Effector memory CD4-positive, alpha-beta T cell (primary cell): ENCODE results near the gene CERS6.

ENCODE experiments used
- DNase-seq, 3 donors: peaks; one replicate each; pipeline ENCODE4 v3.0.0-alpha.2; 2020
- H3K27ac ChIP-seq: 2 replicates; pipeline ENCODE4 v1.7.0; 2013; ENCODE audit warnings: mild to moderate bottlenecking, low read length, moderate library complexity; ENCODE audit not compliant: insufficient read depth, poor library complexity, severe bottlenecking
- H3K27me3 ChIP-seq: replicated peaks from 2 replicates; pipeline ENCODE4 v1.7.0; 2013; ENCODE audit warnings: mild to moderate bottlenecking, low read length; ENCODE audit not compliant: insufficient read depth, control insufficient read depth, poor library complexity, severe bottlenecking
- H3K36me3 ChIP-seq: 2 replicates; pipeline ENCODE4 v1.7.0; 2013; ENCODE audit warnings: mild to moderate bottlenecking, low read length, moderate library complexity; ENCODE audit not compliant: control insufficient read depth, insufficient read depth
- H3K4me1 ChIP-seq: 2 replicates; pipeline ENCODE4 v1.7.0; 2013; ENCODE audit warnings: low read length, mild to moderate bottlenecking; ENCODE audit not compliant: control insufficient read depth, insufficient read depth, poor library complexity, severe bottlenecking
- H3K4me3 ChIP-seq: 2 replicates; pipeline ENCODE4 v1.7.0; 2013; ENCODE audit warnings: low read length, low read depth, mild to moderate bottlenecking; ENCODE audit not compliant: insufficient read depth, poor library complexity, severe bottlenecking
- H3K9me3 ChIP-seq: 2 replicates; pipeline ENCODE4 v1.7.0; 2013; ENCODE audit warnings: mild to moderate bottlenecking, low read length, moderate library complexity; ENCODE audit not compliant: control insufficient read depth

CERS6 gene

GRCh38 chr2:168731616-168732015, 275.5 kb downstream of the CERS6 start:
- H3K4me3 ChIP-seq = no peak overlapping the region
- H3K27me3 ChIP-seq = no peaks in the 10 kb centered on the region
- no peak for DNase-seq
- H3K27ac ChIP-seq = no peak overlapping the region
- H3K36me3 ChIP-seq = no peaks in the 10 kb centered on the region
- no peaks in the 10 kb centered on the region for H3K9me3 ChIP-seq
- no peaks in the 10 kb centered on the region for H3K4me1 ChIP-seq

- H3K4me1 ChIP-seq = no peaks in the 10 kb centered on the region
- no peaks in the 10 kb centered on the region for H3K27me3 ChIP-seq
These were observed 276.0 kb downstream of the CERS6 start for GRCh38 chr2:168732100-168732499.

GRCh38 chr2:168732506-168732905, 276.4 kb downstream of the CERS6 start:
- DNase-seq = no peak
- no peak overlapping the region for H3K4me3 ChIP-seq
- H3K27ac ChIP-seq = no peak overlapping the region
- no peaks in the 10 kb centered on the region for H3K4me1 ChIP-seq
- H3K36me3 ChIP-seq = no peaks in the 10 kb centered on the region
- H3K27me3 ChIP-seq = no peaks in the 10 kb centered on the region
- H3K9me3 ChIP-seq = no peaks in the 10 kb centered on the region

More at GRCh38 chr2:168732100-168732499, 276.0 kb downstream of the CERS6 start:
- Histone ChIP-seq H3K36me3 (no peaks in the 10 kb centered on the region), H3K4me3 (no peak overlapping the region), H3K9me3 (no peaks in the 10 kb centered on the region), H3K27ac (no peak overlapping the region)
- DNase-seq = no peak

GRCh38 chr2:168734199-168734760, 278.2 kb downstream of the CERS6 start:
- no peaks in the 10 kb centered on the region for H3K4me1 ChIP-seq
- H3K4me3 ChIP-seq = no peak overlapping the region
- H3K36me3 ChIP-seq = no peaks in the 10 kb centered on the region
- no peak for DNase-seq
- H3K27ac ChIP-seq = no peak overlapping the region
- no peaks in the 10 kb centered on the region for H3K9me3 ChIP-seq
- no peaks in the 10 kb centered on the region for H3K27me3 ChIP-seq

GRCh38 chr2:168736649-168737445, 280.8 kb downstream of the CERS6 start:
- no peaks in the 10 kb centered on the region for H3K27me3 ChIP-seq
- no peaks in the 10 kb centered on the region for H3K9me3 ChIP-seq
- DNase-seq = no peak
- no peak overlapping the region for H3K27ac ChIP-seq
- no peak overlapping the region for H3K4me3 ChIP-seq
- H3K4me1 ChIP-seq = no peaks in the 10 kb centered on the region
- no peaks in the 10 kb centered on the region for H3K36me3 ChIP-seq

GRCh38 chr2:168738062-168738461, 282.0 kb downstream of the CERS6 start:
- Histone ChIP-seq H3K27ac (no peak overlapping the region), H3K27me3 (no peaks in the 10 kb centered on the region), H3K36me3 (no peaks in the 10 kb centered on the region), H3K9me3 (no peaks in the 10 kb centered on the region), H3K4me1 (no peaks in the 10 kb centered on the region), H3K4me3 (no peak overlapping the region)
- DNase-seq = no peak

GRCh38 chr2:168740360-168740759, 284.3 kb downstream of the CERS6 start:
- H3K4me3 ChIP-seq = no peak overlapping the region
- no peak for DNase-seq

GRCh38 chr2:168740788-168741187, 284.7 kb downstream of the CERS6 start:
- H3K4me1 ChIP-seq = no peaks in the 10 kb centered on the region
- H3K27me3 ChIP-seq = no peaks in the 10 kb centered on the region
- H3K9me3 ChIP-seq = no peaks in the 10 kb centered on the region
- H3K36me3 ChIP-seq = no peaks in the 10 kb centered on the region
- H3K27ac ChIP-seq = no peak overlapping the region
- DNase-seq = no peak
- no peak overlapping the region for H3K4me3 ChIP-seq

More at GRCh38 chr2:168740360-168740759, 284.3 kb downstream of the CERS6 start:
- no peaks in the 10 kb centered on the region for H3K9me3 ChIP-seq
- no peak overlapping the region for H3K27ac ChIP-seq
- H3K4me1 ChIP-seq = no peaks in the 10 kb centered on the region
- no peaks in the 10 kb centered on the region for H3K36me3 ChIP-seq
- H3K27me3 ChIP-seq = no peaks in the 10 kb centered on the region

GRCh38 chr2:168742258-168742932, 286.3 kb downstream of the CERS6 start:
- Histone ChIP-seq H3K4me3 (no peak overlapping the region), H3K9me3 (no peaks in the 10 kb centered on the region), H3K27me3 (no peaks in the 10 kb centered on the region), H3K36me3 (no peaks in the 10 kb centered on the region), H3K4me1 (no peaks in the 10 kb centered on the region), H3K27ac (no peak overlapping the region)
- DNase-seq = no peak

- DNase-seq = no peak
- Histone ChIP-seq H3K27me3 (no peaks in the 10 kb centered on the region), H3K27ac (no peak overlapping the region), H3K9me3 (no peaks in the 10 kb centered on the region), H3K4me3 (no peak overlapping the region), H3K36me3 (no peaks in the 10 kb centered on the region), H3K4me1 (peaks cover 8% of the 10 kb centered on the region)
These were observed 288.8 kb downstream of the CERS6 start for GRCh38 chr2:168744844-168745243.
